GM12878 (cell line): ENCODE measurements around the gene HOTAIR. TPM values are rescaled to one million over a fixed set of nuclear protein-coding genes. Genes with fewer than 3 reads are reported as not detected.

Source experiments
- CUX1 ChIP-seq: IDR thresholded peaks from 2 replicates; pipeline ENCODE4 v1.6.1; 2012; ENCODE audit warnings: improper control_type of control experiment, low read depth, low read length; ENCODE audit not compliant: insufficient replicate concordance
- GATAD2B ChIP-seq: fragments of 450-650 bp; conservative IDR thresholded peaks from 2 replicates; pipeline ENCODE4 v1.6.1; 2017; ENCODE audit warnings: low read depth, mild to moderate bottlenecking, moderate library complexity
- IRF4 ChIP-seq: IDR thresholded peaks from 2 replicates; pipeline ENCODE4 v1.6.1; 2011; ENCODE audit warnings: low read depth, low read length
- MLLT1 ChIP-seq: fragments of 450-650 bp; IDR thresholded peaks from 2 replicates; pipeline ENCODE4 v1.6.1; 2016; ENCODE audit warnings: mild to moderate bottlenecking
- NKRF ChIP-seq: fragments of 450-650 bp; conservative IDR thresholded peaks from 2 replicates; pipeline ENCODE4 v1.6.1; 2017; ENCODE audit warnings: mild to moderate bottlenecking, moderate library complexity
- RAD21 ChIP-seq: IDR thresholded peaks from 2 replicates; pipeline ENCODE4 v1.6.1; 2011; ENCODE audit warnings: mild to moderate bottlenecking, low read depth, low read length, moderate library complexity; ENCODE audit not compliant: insufficient read depth
- ZNF687 ChIP-seq: fragments of 450-650 bp; IDR thresholded peaks from 2 replicates; pipeline ENCODE4 v1.6.1; 2017; ENCODE audit warnings: mild to moderate bottlenecking, moderate library complexity
- polyA plus RNA-seq, 11 experiments: library from polyadenylated mRNA; depleted of rRNA in 4 of 11; unstranded in 6 of 11; stranded (reverse) in 5 of 11; fragments of >200 nt; fragmentation: Nextera tagmentation in 4 of 11; fragmentation: Illumina TruSeq in 1 of 11; extraction: Ambion mirVana in 4 of 11; extraction: Trizol in 1 of 11; gene quantifications; 1 replicate in 1 of 11; 2 replicates in 10 of 11; pipeline versions ENCODE4 v1.2.1 to v1.2.3, GENCODE V29; 2011 to 2016; ENCODE audit warnings: inconsistent platforms in 2 of 11, missing spikeins in 2 of 11, low read depth in 1 of 11
- total RNA-seq, 4 experiments: library from RNA; depleted of rRNA in 3 of 4; stranded (reverse); fragments of >200 nt in 3 of 4; fragmentation: Illumina TruSeq in 1 of 4; extraction: Trizol in 1 of 4; gene quantifications; 2 replicates each; pipeline versions ENCODE4 v1.2.1 to v1.2.3, GENCODE V29; 2013 to 2021

HOTAIR gene
- total and polyA plus RNA-seq, 10 of the 15 experiments (the other 5 are each of a cell fraction or from before 2014, with no cell fraction given): not detected

GRCh38 chr12:53941750-53942149 is 33.0 kb downstream of the HOTAIR start (continued):
- TF ChIP-seq NKRF (no peak), ZNF687 (no peak), RAD21 (no peak), IRF4 (no peak), MLLT1 (no peak), GATAD2B (no peak), CUX1 (no peak)
